HEK293 (cell line): ENCODE measurements around the gene CD1C.

Source experiments
- GLI2 ChIP-seq: fragments of 450-650 bp; formaldehyde crosslinking; IDR thresholded peaks from 2 replicates; pipeline ENCODE4; 2017; ENCODE audit warnings: missing biosample characterization, missing genetic modification characterization, low read depth, borderline replicate concordance
- KLF16 ChIP-seq: fragments of 450-650 bp; formaldehyde crosslinking; IDR thresholded peaks from 2 replicates; pipeline ENCODE4 v1.5.1; 2017; ENCODE audit warnings: missing biosample characterization, missing genetic modification characterization
- KLF9 ChIP-seq: fragments of 450-650 bp; formaldehyde crosslinking; IDR thresholded peaks from 2 replicates; pipeline ENCODE4 v1.5.1; 2016; ENCODE audit warnings: missing biosample characterization, missing genetic modification characterization, low read depth
- ZBTB8A ChIP-seq: fragments of 450-650 bp; formaldehyde crosslinking; IDR thresholded peaks from 2 replicates; pipeline ENCODE4 v1.5.1; 2016; ENCODE audit warnings: missing biosample characterization, missing genetic modification characterization
- ZFP3 ChIP-seq: fragments of 450-650 bp; formaldehyde crosslinking; IDR thresholded peaks from 2 replicates; pipeline ENCODE4 v1.5.1; 2016; ENCODE audit warnings: low read depth, missing biosample characterization, missing genetic modification characterization
- ZFP41 ChIP-seq: fragments of 450-650 bp; formaldehyde crosslinking; IDR thresholded peaks from 2 replicates; pipeline ENCODE4 v1.5.1; 2016; ENCODE audit warnings: missing biosample characterization, missing genetic modification characterization, borderline replicate concordance
- ZNF404 ChIP-seq: fragments of 450-650 bp; formaldehyde crosslinking; IDR thresholded peaks from 2 replicates; pipeline ENCODE4 v1.5.1; 2017; ENCODE audit warnings: missing biosample characterization, missing genetic modification characterization
- ZNF791 ChIP-seq: fragments of 450-650 bp; formaldehyde crosslinking; IDR thresholded peaks from 2 replicates; pipeline ENCODE4 v1.5.1; 2016; ENCODE audit warnings: missing biosample characterization, missing genetic modification characterization
- ZSCAN16 ChIP-seq: fragments of 450-650 bp; formaldehyde crosslinking; IDR thresholded peaks from 2 replicates; pipeline ENCODE4 v1.5.1; 2016; ENCODE audit warnings: missing biosample characterization, missing genetic modification characterization
- TF ChIP-seq, protein P1 (sequence below): fragments of 450-650 bp; formaldehyde crosslinking; IDR thresholded peaks from 2 replicates; pipeline ENCODE4 v1.5.1; 2016; ENCODE audit warnings: missing biosample characterization, missing genetic modification characterization

DNA sequence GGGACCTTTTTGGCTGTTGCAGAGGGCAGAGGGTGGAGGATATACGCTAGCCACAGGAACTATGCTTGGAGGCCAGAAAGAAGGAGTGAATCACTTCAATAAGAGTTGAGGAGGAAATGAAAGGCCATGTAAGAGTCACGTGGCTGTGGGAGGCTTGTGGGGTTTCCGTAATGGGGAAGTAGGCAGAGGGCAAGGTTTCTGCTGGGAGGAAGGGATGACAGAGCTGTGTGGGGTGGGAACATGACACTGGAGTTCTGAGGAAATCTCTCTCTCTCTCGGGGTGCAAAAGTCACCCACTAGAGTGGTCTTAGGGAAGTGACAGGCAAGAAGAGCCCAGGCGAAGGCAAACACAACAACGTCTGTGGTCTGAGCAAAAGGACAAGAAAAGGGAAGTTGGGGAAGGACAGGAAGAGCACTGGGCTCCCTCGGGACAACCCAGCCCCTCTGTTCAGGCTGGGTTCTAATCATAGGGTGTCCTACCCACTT lies 3.9 kb upstream of the CD1C start:
- TF ChIP-seq, protein P1, sequence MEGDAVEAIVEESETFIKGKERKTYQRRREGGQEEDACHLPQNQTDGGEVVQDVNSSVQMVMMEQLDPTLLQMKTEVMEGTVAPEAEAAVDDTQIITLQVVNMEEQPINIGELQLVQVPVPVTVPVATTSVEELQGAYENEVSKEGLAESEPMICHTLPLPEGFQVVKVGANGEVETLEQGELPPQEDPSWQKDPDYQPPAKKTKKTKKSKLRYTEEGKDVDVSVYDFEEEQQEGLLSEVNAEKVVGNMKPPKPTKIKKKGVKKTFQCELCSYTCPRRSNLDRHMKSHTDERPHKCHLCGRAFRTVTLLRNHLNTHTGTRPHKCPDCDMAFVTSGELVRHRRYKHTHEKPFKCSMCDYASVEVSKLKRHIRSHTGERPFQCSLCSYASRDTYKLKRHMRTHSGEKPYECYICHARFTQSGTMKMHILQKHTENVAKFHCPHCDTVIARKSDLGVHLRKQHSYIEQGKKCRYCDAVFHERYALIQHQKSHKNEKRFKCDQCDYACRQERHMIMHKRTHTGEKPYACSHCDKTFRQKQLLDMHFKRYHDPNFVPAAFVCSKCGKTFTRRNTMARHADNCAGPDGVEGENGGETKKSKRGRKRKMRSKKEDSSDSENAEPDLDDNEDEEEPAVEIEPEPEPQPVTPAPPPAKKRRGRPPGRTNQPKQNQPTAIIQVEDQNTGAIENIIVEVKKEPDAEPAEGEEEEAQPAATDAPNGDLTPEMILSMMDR (tag by site-specific recombination), result no peak
- no peak for TF ChIP-seq ZNF791 (tag by site-specific recombination)
- TF ChIP-seq ZBTB8A (tag by site-specific recombination), result no peak
- no peak for TF ChIP-seq ZNF404 (tag by site-specific recombination)
- TF ChIP-seq KLF16 (tag by site-specific recombination), result no peak
- TF ChIP-seq ZFP3 (tag by site-specific recombination), result no peak
- no peak for TF ChIP-seq KLF9
- no peak for TF ChIP-seq ZFP41
- no peak for TF ChIP-seq ZSCAN16 (tag by site-specific recombination)
- no peak for TF ChIP-seq GLI2 (tag by site-specific recombination)
